Measurements from ENCODE around the gene PHACTR3.

GRCh38 chr20:59804871-59805665 is 200.7 kb downstream of the PHACTR3 start:
- TF ChIP-seq, protein P1, sequence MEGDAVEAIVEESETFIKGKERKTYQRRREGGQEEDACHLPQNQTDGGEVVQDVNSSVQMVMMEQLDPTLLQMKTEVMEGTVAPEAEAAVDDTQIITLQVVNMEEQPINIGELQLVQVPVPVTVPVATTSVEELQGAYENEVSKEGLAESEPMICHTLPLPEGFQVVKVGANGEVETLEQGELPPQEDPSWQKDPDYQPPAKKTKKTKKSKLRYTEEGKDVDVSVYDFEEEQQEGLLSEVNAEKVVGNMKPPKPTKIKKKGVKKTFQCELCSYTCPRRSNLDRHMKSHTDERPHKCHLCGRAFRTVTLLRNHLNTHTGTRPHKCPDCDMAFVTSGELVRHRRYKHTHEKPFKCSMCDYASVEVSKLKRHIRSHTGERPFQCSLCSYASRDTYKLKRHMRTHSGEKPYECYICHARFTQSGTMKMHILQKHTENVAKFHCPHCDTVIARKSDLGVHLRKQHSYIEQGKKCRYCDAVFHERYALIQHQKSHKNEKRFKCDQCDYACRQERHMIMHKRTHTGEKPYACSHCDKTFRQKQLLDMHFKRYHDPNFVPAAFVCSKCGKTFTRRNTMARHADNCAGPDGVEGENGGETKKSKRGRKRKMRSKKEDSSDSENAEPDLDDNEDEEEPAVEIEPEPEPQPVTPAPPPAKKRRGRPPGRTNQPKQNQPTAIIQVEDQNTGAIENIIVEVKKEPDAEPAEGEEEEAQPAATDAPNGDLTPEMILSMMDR (IDR thresholded peaks at IDR 0.05), result no peak
- TF ChIP-seq POLR2A (IDR thresholded peaks at IDR 0.05) (no peak), POLR2AphosphoS5 (IDR thresholded peaks at IDR 0.05) (no peak)

Data from prostate gland (tissue), 2 donors.